Dermis blood vessel endothelial cell (primary cell): ENCODE measurements around the gene CTBS. TPM values are rescaled to one million over a fixed set of nuclear protein-coding genes. Genes with fewer than 3 reads are reported as not detected.

ENCODE experiments used
- DNase-seq: peaks from one replicate; pipeline ENCODE4 v3.0.0; 2010
- total RNA-seq: library from RNA; depleted of rRNA; stranded (reverse); fragments of >200 nt; gene quantifications from 2 replicates; pipeline ENCODE4 v1.2.3, GENCODE V29; 2014

CTBS gene
- total RNA-seq, 1 donor from 2014 or later = 5.4 TPM

- DNase-seq = peak; percentile 79
These were observed 68.7 kb downstream of the CTBS start for GRCh38 chr1:84505493-84506001.

DNA sequence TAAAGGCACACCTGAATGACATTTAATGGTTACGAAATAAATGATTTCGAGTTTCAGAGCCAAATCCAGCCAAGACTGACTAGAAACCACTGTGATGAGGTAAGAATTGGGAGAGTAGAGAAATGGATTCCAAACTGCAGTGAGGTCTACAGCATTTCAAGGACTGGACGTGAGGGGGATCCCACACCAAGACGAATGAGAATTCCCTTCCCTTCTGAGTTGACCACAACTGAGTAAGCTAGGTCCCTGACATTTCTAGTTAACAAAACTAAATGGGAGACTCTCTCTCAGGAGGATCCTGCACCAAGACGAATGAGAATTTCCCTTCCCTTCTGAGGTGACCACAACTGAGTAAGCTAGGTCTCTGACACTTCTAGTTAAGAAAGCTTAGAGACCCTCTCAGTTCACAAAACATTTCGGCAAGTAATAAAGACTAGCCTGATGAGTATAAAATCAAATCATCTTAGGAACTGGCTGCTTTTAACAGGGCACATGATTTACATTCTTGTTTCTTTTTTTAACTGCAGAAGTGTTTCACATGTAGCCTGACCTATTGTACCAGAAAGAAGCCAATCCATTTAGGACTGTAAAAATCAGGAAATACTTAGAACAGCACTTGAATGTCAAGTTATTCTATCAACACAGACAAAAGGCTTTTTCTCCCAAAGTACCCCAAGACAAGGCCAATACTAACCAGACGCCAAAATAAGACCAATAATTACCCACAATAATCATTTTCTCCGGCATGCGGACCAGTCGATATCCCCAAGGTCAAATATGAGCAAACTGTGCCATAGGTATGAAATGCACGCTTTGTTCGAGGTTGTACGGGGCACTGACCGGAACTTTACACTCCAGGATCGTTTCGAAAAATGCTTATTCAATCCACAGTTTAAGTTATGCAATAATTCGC lies 69.4 kb downstream of the CTBS start:
- peak; percentile 53 for DNase-seq

DNA sequence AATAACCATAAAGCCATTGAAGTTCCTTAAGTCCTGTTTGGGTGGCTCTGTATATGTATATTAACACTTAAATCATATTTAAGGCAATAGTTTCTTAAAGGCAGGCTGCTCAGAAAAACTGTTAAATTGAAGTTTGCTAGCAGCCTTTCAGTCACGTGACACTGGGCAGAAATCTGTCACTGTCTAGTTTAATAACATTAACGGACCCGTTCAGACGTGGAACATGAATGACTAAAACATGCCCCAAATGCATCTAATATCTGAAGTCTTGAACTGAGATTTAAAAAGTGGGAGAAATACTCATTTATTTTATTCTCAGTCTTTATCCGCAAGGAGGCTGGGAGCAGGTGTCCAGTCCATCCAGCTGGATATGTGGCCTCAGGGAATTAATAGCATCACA lies 71.3 kb downstream of the CTBS start:
- DNase-seq = no peak

Other genes with a start within 250 kb of the CTBS start
- not detected in 2 replicates for gene DNASE2B, start 176.0 kb downstream of the CTBS start, total RNA-seq
- 32.7 and 36.2 TPM in 2 replicates for gene RPF1, start 95.2 kb downstream of the CTBS start, total RNA-seq
- 0.65 and 2.0 TPM in 2 replicates for gene SPATA1, start 68.1 kb downstream of the CTBS start, total RNA-seq
- 9.5 and 17.5 TPM in 2 replicates for gene GNG5, start 67.9 kb downstream of the CTBS start, total RNA-seq
- gene SSX2IP, start 116.0 kb upstream of the CTBS start, total RNA-seq = 2.9 and 4.5 TPM in 2 replicates